Left renal cortex interstitium (tissue), 4 donors: ENCODE results near the gene RNF215. TPM values are rescaled to one million over a fixed set of nuclear protein-coding genes. Genes with fewer than 3 reads are reported as not detected.

ENCODE experiments used
- DNase-seq, 4 donors: peaks; one replicate each; pipeline ENCODE4 v3.0.0-alpha.2; 2013; ENCODE audit warnings: low read depth in 4 of 4, low spot score in 2 of 4, missing footprints in 1 of 4
- polyA plus RNA-seq, 4 donors: library from polyadenylated mRNA; unstranded; fragments of 120-200 nt; gene quantifications; one replicate each; pipeline ENCODE4 v1.2.1, GENCODE V29; 2013; ENCODE audit not compliant: insufficient read length in 4 of 4

RNF215 gene
- polyA plus RNA-seq = 10 to 100 TPM; 18.3 to 26.3 (median 24.7) TPM

DNA sequence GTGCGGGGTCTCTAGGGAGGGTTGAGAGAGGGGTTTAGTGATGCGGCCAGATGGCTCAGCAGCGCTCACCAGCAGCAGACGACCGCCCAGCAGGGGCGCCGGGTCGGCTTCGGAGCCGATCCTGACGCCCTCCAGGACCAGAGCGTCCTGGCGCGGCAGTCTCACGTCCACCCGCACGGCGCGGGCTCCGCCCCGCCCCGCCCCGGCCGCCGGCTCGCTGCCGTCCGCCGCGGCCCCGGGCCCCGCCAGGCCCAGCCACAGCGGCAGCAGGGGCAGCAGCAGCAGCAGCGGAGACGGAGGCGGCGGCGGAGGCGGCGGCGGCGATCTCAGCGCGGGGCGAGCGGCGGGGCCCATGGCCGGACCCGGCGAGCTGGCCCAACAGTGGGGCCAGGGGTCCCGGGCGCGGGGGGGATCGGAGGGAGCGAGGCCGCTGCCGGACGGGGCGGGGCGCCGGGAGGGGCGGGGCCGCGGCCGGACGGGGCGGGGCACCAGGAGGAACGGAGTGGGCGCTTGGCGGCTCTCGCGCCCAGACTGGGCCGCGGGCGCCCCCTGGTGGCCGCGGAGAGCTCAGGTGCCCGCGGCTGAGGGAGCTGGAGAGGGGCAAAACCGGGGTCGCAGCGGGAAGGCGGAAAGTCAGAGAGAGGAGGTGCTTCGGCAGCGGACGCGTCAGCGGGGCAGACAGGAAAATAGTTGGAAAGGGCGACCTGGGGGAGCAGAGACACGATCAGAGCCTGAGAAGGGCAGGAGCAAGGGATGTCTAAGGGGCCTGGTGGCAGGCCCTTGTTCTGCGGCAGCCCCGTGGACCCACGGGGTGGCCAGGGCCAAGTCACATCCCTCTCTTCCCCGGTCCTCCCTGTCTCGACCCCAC lies at the start of gene RNF215:
RNF215 (minus strand) TSS at position 452 of the 868 bp plus-strand sequence; CDS start at position 354, 98 bp downstream.
- DNase-seq = peak in 3 of 4 donors; percentile 71 to 77 (median 77)

DNA sequence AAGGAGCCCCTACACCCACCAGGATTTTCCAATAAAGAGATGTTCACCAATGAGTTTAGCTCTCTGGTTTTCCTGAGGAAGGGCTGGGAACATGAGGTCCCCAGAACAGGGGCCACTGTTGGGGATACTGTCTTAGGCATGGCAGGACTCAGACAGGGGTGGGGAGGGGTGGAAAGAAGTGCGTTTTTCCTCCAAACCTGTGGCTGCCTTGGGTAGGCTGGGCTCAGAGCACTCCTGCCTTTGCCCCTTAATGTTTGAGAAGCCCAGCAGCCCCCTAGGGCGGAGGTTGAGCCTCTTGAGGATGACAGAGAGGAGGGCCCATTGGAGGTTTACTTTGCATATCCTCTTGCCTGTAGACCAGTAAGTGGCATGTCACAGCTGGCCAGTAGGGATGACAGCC lies 49.0 kb upstream of the RNF215 start:
- DNase-seq = no peak

DNA sequence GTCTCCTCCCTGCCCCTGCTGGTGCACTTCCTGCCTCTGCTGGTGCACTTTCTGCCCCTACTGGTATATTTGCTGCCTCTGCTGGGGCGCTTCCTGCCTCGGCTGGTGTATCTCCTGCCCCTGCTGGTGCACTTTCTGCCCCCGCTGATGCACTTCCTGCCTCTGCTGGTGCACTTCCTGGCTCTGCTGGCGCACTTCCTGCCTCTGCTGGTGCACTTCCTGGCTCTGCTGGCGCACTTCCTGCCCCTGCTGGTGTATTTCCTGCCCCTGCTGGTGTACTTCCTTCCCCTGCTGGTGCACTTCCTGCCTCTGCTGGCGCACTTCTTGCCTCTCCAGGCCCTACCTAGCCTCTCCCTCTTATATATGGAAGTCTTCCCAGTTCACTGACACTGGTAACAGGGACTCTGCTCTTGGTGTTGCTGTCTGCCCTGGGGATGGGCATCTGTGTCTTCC lies 48.5 kb upstream of the RNF215 start:
- DNase-seq = no peak

DNA sequence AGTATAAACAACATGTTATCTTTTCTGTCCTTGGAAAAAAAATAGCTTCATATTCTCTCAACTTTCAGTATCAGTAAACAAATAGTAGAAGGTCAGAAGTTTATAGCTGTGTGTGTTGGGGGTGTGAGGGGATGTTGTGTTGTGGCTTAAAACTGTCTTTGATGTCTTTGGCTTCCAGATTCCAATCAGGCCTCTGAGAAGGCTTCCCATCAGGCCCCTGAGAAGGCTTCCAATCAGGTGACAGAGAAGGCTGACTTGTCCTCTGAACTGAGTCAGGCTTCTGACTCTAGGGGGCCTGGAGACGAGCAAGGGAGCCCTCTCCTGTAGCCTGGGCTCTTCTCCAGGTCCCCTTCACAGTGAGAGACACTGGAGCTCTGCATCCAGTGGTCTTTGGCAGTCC lies 47.6 kb upstream of the RNF215 start:
- no peak for DNase-seq

DNA sequence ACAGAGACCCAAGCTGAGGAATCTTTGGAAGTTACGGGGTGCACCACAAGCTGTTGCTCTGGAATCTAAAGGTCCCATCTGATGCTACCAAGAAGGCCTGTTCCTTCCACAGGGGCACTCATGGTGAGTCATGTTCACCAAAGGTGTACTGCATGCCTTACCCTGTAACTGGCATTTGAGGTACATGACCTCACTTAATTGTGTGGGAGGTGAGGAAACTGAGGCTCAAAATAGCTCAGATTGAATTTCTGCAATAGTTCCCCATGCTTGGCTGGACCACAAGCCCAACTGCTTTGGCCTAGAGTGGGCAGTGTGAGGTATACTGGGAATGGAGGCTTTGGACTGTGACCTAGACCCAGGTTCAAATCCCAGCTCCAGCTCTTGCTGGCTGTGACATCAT lies 46.6 kb upstream of the RNF215 start:
- DNase-seq = no peak

DNA sequence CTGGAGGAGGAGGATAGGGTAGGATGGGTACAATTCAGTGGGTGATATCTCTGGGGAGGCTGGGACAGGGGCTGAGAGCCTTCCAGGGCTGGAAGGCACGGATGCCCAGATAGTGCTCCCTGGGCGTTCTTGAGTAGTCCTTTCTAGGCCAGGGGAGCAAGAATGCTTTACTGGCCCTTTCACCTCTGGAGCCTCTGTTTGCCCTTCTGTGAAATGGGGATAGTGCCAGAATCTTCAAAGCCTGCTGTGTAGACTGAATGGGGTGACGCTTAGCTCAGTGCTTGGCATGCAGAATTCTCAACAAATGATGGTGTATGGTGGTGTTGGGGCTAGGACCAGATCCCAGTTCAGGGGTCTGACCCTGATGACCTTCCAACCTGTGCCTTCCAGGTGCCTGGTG lies 46.0 kb upstream of the RNF215 start:
- DNase-seq = no peak

DNA sequence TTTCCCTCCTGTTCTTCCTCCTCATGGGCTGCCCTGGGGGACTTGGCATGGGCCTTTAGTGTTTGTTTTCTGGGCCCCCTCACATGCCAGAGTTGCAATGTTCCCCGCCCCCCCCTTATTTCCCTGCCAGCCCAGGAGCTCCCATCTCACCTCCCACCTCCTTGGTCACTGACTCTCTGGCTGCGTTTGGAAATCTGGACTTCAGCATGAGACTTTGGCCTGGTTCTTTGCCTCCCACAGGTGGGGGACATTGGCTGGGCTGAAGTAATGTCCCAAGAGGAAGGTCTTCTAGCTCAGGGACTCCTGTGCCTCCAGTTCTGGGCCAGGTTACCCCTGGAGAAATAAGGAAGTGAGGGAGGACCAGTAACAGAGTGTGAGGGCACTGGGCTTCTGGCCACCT lies 45.3 kb upstream of the RNF215 start:
- no peak for DNase-seq

DNA sequence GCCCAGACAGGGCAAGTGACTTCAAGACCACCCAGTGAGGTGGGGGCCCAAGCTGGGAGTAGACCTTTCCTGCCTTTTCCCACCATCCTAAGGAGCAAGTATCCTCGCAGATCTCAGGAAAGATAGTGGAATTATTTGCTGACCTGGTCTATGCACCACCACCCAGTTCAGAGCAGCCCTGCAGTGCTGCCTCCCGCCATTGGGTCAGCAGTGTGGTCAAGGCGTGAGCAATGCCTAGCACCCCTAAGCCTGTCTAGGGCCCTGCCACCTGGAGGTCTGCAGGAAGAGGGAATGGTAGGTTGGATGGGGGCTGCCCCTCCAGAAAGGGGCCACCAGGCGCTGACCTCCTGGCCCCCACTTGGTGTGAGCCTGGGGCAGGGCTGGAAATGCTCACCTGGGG lies 44.9 kb upstream of the RNF215 start:
- DNase-seq = no peak

DNA sequence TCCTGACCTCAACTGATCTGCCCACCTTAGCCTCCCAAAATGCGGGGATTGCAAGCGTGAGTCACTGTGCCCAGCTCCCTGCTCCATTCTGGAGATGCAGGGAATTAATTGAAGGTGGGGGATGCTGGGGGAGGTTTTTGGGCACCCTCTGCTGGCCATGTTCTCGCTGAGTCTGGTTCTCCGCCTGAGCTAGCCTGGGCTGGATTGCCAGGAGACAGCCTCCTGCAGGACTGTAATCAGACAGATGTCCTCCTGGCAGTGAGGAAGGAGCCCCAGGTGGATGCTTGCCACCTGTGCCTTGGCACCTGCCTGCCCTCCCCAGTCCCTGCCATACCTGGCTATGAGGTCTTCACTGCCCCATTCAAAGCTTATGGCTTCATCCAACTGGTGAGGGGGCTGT lies 43.7 kb upstream of the RNF215 start:
- DNase-seq = no peak

DNA sequence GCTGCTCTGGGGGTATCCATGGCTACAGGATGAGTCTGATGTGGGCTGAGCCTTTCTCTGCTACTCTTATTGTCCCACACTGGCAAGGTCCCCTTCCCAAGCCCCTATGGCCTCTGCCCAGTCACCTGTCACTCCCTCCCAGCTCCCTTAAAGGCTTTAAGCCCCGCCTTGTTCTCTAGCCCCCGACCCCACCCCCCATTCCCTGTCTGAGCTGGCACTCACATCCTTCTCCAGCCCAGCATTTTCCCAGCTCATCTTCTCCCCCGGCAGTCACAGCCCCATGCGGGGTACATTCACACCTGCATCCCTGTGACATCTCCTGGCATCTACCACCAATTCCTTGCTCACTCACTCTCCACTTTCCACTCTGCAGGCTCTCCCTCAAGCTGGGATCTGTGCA lies 42.7 kb upstream of the RNF215 start:
- DNase-seq = no peak

DNA sequence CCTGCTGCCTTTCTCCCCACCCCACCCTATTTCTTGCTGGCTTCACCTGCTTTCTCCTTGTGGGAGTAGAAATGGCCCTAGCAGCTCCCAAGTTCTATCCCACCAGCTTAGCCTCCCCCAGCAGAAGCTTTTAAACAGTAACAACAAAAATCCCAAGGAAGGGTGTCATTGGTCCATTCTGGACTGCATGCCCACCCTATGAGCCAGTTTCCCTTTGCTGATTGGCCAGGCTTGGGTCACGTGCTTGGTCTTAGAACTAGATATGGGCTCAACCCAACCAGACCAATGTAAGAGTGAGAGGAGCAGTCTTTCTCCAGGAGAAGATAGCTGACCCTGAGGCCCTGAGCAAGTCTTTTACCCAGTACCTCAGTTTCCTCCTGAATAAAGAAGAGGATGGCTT lies 40.7 kb upstream of the RNF215 start:
- no peak for DNase-seq

DNA sequence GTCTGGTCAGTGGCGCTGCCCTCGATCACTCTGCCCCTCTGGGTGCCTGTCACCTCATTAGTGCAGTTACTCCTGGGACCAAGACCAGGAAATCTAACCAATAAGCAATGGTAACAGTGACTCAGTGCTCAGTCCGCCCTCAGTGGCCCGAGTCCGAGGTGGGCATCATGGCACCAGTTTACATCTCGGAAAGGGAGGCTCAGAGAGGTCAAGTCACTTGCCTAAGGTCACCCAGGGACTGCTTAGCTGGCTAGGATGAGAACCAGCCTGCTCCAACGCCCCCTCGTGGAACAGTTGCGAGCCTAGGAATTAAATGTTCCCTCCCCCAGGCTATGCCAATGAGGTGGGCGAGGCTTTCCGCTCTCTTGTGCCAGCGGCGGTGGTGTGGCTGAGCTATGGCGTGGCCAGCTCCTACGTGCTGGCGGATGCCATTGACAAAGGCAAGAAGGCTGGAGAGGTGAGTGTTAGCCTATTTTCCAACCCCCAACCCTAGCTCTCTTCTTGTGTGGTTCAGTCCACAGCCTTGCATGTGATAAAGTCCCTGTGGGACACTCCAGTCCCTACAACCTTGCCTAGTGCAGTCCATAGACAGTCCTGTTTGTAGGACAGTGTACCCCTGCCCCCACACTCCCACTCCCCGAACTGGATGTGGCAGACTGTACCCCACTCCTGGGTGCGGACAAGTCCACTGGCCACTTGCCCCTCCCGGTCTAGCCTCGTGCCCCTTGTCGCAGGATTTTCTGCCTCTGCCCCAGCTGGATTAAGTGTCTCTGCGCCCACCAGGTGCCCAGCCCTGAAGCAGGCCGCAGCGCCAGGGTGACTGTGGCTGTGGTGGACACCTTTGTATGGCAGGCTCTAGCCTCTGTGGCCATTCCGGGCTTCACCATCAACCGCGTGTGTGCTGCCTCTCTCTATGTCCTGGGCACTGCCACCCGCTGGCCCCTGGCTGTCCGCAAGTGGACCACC lies 39.5 kb upstream of the RNF215 start:
- peak in 3 of 4 donors; percentile 52 to 69 (median 63) for DNase-seq

DNA sequence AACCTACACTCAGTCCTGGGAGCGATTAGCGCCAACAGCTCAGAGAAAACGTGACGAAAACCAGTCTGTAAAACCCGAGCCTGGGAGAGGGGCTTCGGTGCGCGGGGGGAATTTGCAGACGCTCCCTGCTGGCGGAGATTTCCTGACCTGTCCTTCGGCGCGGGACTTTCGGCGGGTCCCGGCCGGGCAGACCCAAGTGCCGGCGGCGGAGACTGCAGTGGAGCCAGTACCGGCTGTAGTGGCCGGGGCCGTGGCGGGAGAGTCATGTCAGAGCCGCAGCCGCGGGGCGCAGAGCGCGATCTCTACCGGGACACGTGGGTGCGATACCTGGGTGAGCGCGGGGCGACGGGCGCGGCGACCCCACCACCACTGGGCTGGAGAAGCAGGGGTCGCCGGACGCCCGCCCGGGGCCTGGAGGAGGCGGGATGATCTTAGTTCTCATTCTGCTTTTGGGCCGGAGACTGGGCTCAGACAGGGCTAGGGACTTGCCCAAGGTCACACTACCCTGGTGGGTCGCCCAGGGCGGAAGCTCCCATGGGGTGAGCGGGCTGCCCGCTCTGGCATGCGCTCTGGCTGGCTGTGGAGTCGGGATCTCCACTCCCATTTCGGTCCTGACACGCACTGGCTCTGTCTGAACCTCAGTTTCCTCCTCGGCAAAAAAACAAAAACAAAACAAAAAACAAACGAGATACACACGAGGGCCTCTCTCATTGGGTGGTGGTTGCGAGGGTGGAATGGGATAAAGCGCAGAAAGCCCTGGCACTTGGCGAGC lies 38.6 kb upstream of the RNF215 start, which contains the start of gene MTFP1:
MTFP1 (plus strand) TSS at position 153 of the 772 bp plus-strand sequence; CDS start at position 265, 112 bp downstream.
- peak in 2 of 4 donors; percentile 56 to 62 for DNase-seq

DNA sequence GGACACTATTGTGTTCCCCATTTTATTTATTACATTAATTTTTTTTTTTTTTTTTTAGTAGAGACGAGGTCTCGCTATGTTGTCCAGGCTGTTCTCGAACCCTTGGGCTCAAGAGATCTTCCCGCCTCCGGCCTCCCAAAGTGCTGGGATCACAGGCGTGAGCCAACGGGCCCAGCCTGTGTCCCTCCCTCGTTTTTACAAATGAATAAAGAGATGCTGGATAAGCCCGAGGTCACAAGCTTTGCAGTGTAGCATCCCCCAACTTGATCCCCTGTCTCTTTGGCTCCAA lies 38.1 kb upstream of the RNF215 start:
- no peak for DNase-seq

DNA sequence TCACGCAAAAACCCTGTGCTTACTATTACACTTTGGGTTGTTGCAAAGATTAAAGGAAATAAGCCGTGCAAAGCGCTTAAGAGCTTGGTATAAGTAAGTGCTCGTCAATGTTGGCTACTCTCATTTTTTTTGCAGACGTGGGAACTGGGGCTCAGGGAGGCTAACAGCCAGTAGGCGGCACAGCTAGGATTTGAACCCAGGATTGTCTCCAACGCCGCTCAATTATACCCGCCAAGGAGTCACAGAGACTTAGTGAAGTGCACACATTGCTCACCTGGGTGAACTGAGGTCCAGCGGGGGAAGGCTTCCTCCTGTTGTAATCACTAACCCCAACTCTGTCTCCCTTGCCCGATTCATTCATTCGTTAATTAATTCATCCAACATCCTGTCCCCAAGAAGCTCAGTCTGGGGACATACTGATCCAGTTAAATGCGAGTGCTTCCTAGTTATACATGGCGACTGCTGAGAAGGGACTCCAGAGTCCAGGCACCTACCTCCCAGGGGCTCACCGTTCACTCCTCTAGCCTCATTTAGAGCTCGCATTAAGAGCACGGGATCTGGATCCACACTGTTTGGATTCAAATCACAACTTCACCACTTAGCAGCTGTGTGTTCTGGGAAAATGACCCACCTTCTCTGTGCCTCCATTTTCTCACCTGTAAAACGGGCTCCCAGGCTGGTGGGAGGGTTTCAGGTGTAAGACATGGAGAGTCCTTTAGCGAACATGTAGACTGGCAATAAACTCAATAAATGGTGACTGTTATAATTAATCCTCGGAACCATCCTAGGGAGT lies 37.5 kb upstream of the RNF215 start:
- DNase-seq = no peak

DNA sequence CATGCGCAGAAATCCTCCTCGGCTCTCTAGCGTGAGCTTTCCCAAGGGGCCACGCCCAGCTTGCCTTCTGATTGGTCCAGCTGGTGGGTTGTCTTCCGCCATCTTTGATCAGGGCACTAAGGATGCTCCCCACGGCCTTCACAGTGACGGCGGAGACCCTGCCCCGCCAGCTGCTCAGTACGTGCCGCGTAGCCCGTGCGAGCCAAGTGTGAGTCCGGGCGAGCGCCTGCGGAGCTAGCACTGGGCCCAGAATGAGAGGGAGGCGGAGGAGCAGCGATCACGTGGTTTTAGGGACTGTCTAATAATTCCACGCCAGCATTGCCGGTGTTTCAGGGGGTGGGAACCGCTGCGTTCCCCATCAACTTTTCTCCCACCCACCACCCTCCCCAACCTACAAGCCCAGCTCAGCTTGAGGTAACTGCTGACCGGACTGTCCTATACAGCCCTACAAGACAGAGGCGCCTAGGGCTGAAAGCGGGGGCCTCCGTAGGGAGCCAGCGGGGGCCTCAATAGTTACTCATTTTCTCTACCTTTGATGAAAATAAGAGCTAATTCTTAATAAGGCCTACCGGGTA lies 36.8 kb upstream of the RNF215 start:
- DNase-seq = peak; percentile 99 to 100 (median 100)

DNA sequence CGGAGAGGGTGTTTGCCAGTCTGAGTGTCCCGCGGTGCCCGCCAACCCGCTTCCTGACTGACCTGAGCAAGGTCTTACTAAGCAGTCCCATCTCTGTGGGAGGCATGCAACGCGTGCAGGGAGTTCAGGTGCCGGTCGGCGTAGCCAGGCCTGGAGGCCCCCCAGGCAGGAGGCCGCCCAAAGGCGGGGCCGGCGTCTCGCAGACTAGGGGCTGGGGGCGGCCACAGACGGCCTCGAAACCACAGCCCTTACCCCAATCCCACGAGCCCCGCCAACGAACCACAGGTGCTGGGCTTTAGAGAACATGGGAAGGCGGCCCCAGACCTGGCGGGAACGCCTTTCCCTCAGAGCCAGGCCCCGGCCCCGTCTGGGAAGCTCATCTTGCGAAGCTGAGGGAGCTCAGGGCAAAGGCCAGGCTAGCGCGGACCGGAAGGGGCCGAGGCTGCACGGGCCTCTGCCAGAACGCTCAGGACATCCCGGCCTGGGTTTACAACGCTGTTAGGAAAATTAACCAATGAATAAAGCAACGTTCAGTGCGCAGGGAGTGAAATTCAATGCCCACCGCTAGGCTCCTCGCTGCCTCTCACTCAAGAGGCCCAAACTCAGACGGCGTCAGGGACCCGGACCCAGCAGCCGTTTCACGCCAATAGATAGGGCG lies 36.2 kb upstream of the RNF215 start:
- DNase-seq = no peak

DNA sequence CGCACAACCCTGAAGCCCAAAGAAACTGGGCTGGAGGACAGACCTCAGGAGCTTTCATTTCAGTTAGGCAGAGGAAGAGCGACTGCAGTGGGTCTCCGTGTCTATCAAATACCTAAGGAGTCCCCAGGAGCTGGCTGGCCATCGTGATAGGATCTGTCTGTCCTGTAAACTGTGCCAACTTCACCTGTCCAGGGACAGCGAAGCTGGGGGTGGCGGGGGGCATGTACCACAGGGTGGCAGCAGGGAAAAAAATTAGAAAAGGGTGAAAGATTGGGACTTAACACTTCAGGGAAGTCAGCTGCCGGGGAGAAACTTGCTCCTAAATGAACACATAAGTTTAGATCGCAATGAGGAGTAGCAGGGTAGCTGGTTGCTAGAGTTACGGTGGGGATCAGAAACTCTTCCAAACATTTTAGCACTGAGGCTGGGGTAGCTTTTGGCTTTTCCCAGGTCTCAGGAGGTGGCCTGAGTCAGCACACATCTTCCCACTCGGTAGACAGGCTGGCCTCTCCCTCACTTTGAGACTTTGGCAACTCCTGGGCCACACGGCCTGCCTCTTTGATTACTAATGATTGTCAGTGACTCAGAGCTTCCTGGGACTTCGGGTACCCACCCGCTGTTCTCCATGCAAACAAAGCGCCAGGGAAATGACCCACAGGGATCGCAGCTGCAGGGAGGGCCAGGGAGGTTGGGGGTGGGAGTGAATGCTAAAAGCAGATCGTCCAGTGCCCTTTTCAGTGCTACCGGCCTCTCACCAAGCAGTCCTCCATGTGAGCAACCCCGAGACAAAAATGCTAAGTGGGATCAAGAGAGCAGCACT lies 35.5 kb upstream of the RNF215 start:
- DNase-seq = peak in 1 of 4 donors; percentile 19
